Loucy (cell line): Measurements from ENCODE around the gene C1QL2.

ENCODE experiments used
- CTCF ChIP-seq: fragments of 200-600 bp; sonication (generic); conservative IDR thresholded peaks from 2 replicates; pipeline ENCODE4 v1.5.1; 2014; ENCODE audit warnings: mild to moderate bottlenecking, antibody characterized with exemption, low read length
- EZH2phosphoT487 ChIP-seq: fragments of 200-600 bp; IDR thresholded peaks from 2 replicates; pipeline ENCODE4 v1.6.1; 2018; ENCODE audit warnings: antibody characterized with exemption, mild to moderate bottlenecking, moderate library complexity, borderline replicate concordance

DNA sequence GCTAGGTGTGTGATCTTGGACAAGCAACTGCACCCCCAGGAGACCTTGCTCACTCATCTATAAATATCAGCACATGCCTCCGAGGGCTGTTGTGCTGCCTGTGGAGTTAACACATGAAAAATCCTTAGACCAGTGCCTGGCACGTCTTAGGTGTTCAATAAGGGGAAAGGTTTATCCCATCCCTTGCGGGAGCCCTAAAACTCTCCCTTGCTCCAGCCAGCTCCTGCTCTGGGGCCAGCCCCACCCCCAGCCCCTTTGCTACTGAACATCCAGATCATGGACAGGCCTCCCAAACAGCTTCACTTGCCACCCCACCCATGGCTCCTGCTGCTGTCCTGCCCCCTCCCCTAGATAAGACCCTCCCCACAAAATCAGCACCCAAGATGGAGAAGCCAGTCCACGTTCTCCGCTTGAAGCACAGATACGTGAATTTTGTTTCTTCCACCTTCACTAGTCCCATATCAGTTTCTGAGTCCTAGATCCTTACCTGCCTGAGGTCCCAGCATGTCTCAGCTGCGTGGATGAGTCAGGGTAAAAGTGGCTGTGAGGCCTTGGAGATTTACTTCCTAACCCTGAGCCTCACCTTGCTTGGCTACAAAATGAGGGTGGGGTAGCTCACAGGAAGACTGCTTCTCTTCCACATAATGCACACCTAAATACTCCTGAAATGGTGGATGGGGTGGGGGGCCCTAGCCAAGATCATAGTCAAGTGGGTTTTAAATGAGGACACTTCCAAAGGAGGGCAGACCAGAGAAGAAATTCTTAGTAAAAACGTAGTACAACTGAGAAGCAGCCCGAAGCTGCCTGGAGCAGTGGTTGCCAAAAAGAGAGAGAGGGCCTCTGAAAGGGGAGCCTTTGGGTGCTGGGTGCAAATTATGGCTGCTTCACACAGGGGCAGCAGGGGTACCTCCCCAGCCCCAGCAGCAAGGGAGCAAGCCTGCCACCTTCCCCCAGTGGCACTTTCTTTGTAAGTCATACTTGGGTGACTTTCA, 40.4 kb downstream of the C1QL2 start:
- TF ChIP-seq CTCF: no peak
- TF ChIP-seq EZH2phosphoT487: no peak
